Subcutaneous abdominal adipose tissue (tissue), 5 donors: Measurements from ENCODE around the gene RRM2.

ENCODE experiments used
- H3K27ac ChIP-seq: one replicate; pipeline ENCODE4 v1.7.0; 2013; ENCODE audit warnings: low read depth, mild to moderate bottlenecking, inconsistent platforms, low read length, moderate library complexity
- H3K27me3 ChIP-seq, 5 donors: one replicate each; pipeline ENCODE4 v1.7.0; 2013; ENCODE audit warnings: low read length in 5 of 5, inconsistent platforms in 1 of 5; ENCODE audit not compliant: control insufficient read depth in 5 of 5, insufficient read depth in 4 of 5
- H3K36me3 ChIP-seq, 5 donors: one replicate each; pipeline ENCODE4 v1.7.0; 2013; ENCODE audit warnings: low read length in 5 of 5; ENCODE audit not compliant: control insufficient read depth in 5 of 5, insufficient read depth in 5 of 5
- H3K4me1 ChIP-seq, 5 donors: one replicate each; pipeline ENCODE4 v1.7.0; 2013; ENCODE audit warnings: low read length in 5 of 5, mild to moderate bottlenecking in 3 of 5, moderate library complexity in 1 of 5; ENCODE audit not compliant: control insufficient read depth in 5 of 5, insufficient read depth in 5 of 5
- H3K4me3 ChIP-seq, 5 donors: one replicate each; pipeline ENCODE4 v1.7.0; 2013; ENCODE audit warnings: low read length in 5 of 5, low read depth in 1 of 5
- H3K9ac ChIP-seq, 5 donors: one replicate each; pipeline ENCODE4 v1.7.0; 2013; ENCODE audit warnings: low read length in 5 of 5, mild to moderate bottlenecking in 4 of 5, moderate library complexity in 3 of 5
- H3K9me3 ChIP-seq, 5 donors: one replicate each; pipeline ENCODE4 v1.7.0; 2013; ENCODE audit warnings: low read length in 5 of 5; ENCODE audit not compliant: control insufficient read depth in 5 of 5
- donor health status: healthy.
- donor health status: healthy.
- donor health status: healthy.
- donor health status: healthy.
- donor health status: healthy.

Gene RRM2

GRCh38 chr2:10162586-10163497, 40.3 kb downstream of the RRM2 start:
- H3K4me1 ChIP-seq: no peaks in the 10 kb centered on the region
- H3K9me3 ChIP-seq: no peaks in the 10 kb centered on the region
- H3K27ac ChIP-seq: no peak overlapping the region
- H3K27me3 ChIP-seq: peaks cover 0 to 7% (median 3%) of the 10 kb centered on the region in 5 donors
- H3K9ac ChIP-seq: no peak overlapping the region
- no peaks in the 10 kb centered on the region for H3K36me3 ChIP-seq
- no peak overlapping the region for H3K4me3 ChIP-seq

DNA sequence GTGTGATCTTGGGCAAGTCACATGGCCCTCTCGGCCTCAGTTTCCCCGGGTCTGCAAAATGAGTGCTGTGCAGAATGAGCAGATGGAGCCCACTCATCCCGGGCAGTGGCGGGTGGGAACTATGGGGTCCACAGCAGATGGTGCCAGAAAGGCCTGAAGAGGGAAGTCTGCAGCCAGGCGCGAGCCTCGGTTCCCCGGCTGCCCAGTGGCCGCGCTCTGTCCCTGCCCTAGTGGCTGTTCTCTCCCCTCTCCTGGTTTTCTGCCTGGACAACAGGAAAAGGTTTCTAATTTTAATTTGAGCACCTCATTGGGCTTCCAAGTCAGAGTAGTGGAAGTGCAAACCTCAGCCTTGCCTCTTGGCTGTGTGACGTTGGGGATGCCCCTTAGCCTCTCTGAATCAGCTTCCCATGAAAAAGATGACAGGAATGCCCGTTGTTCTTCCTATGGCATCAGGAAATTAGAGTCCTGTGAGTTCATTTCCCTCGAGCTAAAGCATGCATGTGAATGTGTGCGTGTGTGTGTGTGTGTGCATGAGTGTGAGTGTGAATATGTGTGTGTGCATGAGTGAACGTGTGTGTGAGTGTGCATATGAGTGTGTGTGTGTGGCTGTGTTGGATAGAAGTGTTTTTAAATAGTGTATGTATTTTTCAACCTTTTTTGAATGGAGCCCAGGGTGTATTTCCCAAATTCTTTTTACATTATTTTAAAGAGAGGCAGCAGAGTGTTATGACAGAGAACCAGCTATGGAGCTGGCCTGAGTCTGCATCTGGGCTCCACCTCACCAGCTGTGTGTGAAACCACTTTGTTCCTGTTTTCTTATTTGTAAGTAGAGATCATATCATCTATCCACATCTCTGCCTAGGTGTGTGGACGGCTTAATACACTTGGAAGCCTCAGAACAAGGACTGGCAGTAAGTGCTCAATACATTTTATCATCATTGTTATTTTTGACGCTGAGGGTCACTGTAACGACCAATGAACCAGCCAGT, 41.3 kb downstream of the RRM2 start:
- Histone ChIP-seq H3K27ac (no peak overlapping the region), H3K4me3 (no peak overlapping the region), H3K9ac (no peak overlapping the region), H3K36me3 (no peaks in the 10 kb centered on the region), H3K27me3 (peaks cover 0 to 7% (median 3%) of the 10 kb centered on the region in 5 donors), H3K4me1 (no peaks in the 10 kb centered on the region), H3K9me3 (no peaks in the 10 kb centered on the region)

GRCh38 chr2:10164601-10165000, 42.1 kb downstream of the RRM2 start:
- H3K4me1 ChIP-seq: no peaks in the 10 kb centered on the region
- no peak overlapping the region for H3K9ac ChIP-seq
- H3K27me3 ChIP-seq: peaks cover 0 to 7% (median 3%) of the 10 kb centered on the region in 5 donors
- H3K36me3 ChIP-seq: no peaks in the 10 kb centered on the region
- no peak overlapping the region for H3K4me3 ChIP-seq
- no peaks in the 10 kb centered on the region for H3K9me3 ChIP-seq
- H3K27ac ChIP-seq: no peak overlapping the region

DNA sequence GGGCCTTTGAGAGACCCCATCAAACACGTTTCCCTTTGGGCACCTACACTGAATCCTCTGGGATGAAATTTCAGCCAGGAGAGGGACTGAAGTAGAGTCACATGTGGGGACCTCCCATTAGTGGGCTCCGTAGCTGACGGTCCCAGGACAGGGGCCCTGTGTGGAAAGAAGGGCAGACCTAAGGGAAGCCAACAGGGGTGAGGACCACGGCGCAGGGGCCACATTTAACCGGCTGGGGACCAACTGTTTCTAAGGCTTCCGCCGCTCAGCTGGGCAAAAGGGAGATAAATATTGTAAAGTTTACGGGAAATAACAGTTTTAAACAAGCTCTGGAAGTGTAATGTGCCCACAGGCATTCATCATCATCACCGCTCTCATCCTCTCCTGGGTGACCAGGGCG, 42.7 kb downstream of the RRM2 start:
- Histone ChIP-seq H3K27ac (no peak overlapping the region), H3K9ac (no peak overlapping the region), H3K9me3 (no peaks in the 10 kb centered on the region), H3K4me1 (no peaks in the 10 kb centered on the region), H3K27me3 (peaks cover 0 to 7% (median 3%) of the 10 kb centered on the region in 5 donors), H3K36me3 (no peaks in the 10 kb centered on the region), H3K4me3 (no peak overlapping the region)

- no peak overlapping the region for H3K4me3 ChIP-seq
- no peaks in the 10 kb centered on the region for H3K36me3 ChIP-seq
- no peak overlapping the region for H3K27ac ChIP-seq
- no peak overlapping the region for H3K9ac ChIP-seq
- no peaks in the 10 kb centered on the region for H3K4me1 ChIP-seq
- H3K9me3 ChIP-seq: no peaks in the 10 kb centered on the region
- H3K27me3 ChIP-seq: peaks cover 0 to 4% (median 3%) of the 10 kb centered on the region in 5 donors
Observed at GRCh38 chr2:10165861-10166675, 43.5 kb downstream of the RRM2 start.

DNA sequence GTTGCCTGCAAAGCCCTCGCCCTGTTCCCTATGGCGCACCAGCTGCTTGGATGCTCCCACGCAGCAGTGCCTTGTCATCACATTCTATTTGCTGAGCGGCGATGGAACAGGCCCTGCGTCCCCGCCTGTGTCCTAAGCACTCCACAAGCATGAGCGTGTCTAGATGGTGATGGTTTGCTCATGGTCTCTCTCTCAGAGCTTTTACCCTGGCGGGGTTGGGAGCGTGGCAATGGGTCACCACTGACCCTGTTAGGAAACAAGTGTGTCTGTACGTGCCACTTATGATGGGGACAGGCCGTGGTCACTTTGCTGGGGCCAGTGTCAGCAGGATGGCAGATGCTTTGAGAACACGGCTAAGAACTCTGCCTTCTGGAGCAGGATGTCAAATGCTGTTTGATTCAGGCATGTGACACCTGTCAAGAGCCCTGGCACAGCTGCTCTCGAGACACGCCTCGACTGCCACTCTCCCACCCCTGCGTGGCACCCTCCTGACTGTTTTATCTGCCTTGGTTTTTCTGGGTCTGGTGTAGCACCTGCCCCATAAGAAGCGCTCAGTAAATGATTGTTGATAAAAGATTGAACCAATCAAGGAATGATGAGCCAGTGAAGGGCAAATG, 44.2 kb downstream of the RRM2 start:
- Histone ChIP-seq H3K27ac (no peak overlapping the region), H3K36me3 (no peaks in the 10 kb centered on the region), H3K27me3 (peaks cover 0 to 7% (median 3%) of the 10 kb centered on the region in 5 donors), H3K4me3 (no peak overlapping the region), H3K4me1 (no peaks in the 10 kb centered on the region), H3K9ac (no peak overlapping the region), H3K9me3 (no peaks in the 10 kb centered on the region)

GRCh38 chr2:10167316-10167715, 44.8 kb downstream of the RRM2 start:
- Histone ChIP-seq H3K4me1 (no peaks in the 10 kb centered on the region), H3K36me3 (no peaks in the 10 kb centered on the region), H3K27ac (no peak overlapping the region), H3K27me3 (peaks cover 0 to 7% (median 0%) of the 10 kb centered on the region in 5 donors), H3K9me3 (no peaks in the 10 kb centered on the region), H3K4me3 (no peak overlapping the region), H3K9ac (no peak overlapping the region)

GRCh38 chr2:10168221-10168620, 45.7 kb downstream of the RRM2 start:
- Histone ChIP-seq H3K9ac (no peak overlapping the region), H3K9me3 (no peaks in the 10 kb centered on the region), H3K4me1 (no peaks in the 10 kb centered on the region), H3K4me3 (no peak overlapping the region), H3K27me3 (peaks cover 0 to 7% (median 0%) of the 10 kb centered on the region in 5 donors), H3K27ac (no peak overlapping the region), H3K36me3 (no peaks in the 10 kb centered on the region)

DNA sequence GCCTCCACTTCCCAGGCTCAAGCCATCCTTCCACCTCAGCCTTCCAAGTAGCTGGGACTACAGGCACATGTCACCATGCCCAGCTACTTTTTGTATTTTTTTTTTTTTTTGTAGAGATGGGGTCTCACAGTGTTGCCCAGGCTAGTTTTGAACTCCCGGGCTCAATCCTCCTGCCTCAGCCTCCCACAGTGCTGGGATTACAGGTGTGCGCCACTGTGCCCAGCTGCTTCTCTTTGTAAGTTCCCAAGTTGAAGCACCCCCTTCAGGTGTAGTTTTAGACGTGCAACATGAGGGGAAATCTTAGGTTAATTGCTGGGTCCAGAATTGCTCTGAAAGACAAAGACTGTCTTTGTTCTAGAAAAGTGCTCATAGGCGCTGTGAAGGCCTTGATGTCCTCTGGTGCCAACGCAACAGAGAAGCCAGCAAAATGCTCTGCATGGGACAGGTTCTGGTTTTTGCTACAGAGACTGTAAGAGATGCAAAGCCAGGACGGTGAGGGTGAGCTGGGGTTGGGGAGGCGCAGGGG, 46.6 kb downstream of the RRM2 start:
- Histone ChIP-seq H3K9ac (no peak overlapping the region), H3K27me3 (peaks cover 0 to 7% (median 0%) of the 10 kb centered on the region in 5 donors), H3K36me3 (no peaks in the 10 kb centered on the region), H3K9me3 (no peaks in the 10 kb centered on the region), H3K4me3 (no peak overlapping the region), H3K4me1 (no peaks in the 10 kb centered on the region), H3K27ac (no peak overlapping the region)
